Measurements from ENCODE around the gene SLC22A23. TPM values are rescaled to one million over a fixed set of nuclear protein-coding genes. Genes with fewer than 3 reads are reported as not detected.
"Not testable (repeated sequence)": the region's sequence is repeated elsewhere in the genome, so short reads cannot be mapped to it uniquely, and the experiment has no call there.

Gene SLC22A23
- total and polyA plus RNA-seq, 12 donors: 2.3 to 18.5 (median 5.3) TPM

DNA sequence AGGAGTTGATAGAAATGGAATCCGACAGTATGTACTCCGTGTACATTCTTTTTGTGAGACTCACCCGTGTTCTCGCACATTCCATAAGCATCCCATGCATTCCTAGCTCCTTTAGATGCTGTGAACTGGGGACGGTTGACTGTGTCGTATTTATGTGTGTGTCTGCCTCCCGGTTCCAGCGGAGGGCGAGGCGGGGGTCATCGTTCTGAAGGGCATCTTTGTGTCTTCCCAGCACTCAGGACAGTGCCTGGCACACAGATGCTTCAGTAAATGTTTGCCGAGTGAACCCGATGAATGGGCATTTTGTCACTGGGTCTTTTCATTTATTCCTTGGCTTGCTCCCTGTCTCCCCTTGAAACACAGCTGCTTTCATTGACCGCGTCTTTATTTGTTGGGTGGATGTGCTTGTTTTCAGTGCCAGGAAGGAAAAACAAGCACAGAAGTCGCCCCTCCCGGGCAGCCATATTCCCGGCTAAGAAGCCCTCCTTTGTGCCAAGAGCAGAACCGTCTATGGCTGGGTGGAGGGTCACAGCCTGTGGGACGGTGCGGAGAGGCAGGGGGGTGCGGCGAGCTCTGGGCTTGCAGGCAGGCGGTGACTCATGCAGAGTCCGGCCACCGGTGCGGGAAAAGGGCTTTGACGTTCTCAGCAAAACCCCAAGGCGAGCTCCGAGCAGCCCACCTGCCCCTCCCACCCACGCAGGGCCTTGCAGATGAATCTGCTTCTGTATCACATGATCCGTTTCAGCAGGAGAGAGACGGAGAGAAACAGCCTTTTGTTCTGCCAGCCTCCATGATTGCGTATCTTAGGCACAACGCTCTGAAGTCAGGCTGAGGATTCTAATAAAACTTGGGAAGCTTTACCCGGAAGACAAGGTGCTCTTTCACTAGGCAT, 209.3 kb downstream of the SLC22A23 start:
- Histone ChIP-seq H3K36me3 (replicated peaks in 1 of 2) (no peaks in the 10 kb centered on the region), H3K4me3 (peak overlapping the region in 1 of 4 donors; percentile 52), H3K9me3 (replicated peaks in 1 of 3) (no peaks in the 10 kb centered on the region), H3K27me3 (no peaks in the 10 kb centered on the region), H3K4me1 (replicated peaks in 1 of 2) (peaks cover 0 to 19% of the 10 kb centered on the region in 2 donors), H3K27ac (peak overlapping the region in 2 of 5 donors; percentile 12 to 21)
- TF ChIP-seq, protein P1, sequence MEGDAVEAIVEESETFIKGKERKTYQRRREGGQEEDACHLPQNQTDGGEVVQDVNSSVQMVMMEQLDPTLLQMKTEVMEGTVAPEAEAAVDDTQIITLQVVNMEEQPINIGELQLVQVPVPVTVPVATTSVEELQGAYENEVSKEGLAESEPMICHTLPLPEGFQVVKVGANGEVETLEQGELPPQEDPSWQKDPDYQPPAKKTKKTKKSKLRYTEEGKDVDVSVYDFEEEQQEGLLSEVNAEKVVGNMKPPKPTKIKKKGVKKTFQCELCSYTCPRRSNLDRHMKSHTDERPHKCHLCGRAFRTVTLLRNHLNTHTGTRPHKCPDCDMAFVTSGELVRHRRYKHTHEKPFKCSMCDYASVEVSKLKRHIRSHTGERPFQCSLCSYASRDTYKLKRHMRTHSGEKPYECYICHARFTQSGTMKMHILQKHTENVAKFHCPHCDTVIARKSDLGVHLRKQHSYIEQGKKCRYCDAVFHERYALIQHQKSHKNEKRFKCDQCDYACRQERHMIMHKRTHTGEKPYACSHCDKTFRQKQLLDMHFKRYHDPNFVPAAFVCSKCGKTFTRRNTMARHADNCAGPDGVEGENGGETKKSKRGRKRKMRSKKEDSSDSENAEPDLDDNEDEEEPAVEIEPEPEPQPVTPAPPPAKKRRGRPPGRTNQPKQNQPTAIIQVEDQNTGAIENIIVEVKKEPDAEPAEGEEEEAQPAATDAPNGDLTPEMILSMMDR (IDR thresholded peaks at IDR 0.05): no peak
- TF ChIP-seq POLR2A (IDR thresholded peaks at IDR 0.05): no peak
- DNase-seq: peak; percentile 68 to 84 (median 75)
- intact Hi-C loops (cut with DNase I): loop anchor here in 1 of 2 donors (10.0 kb wide), 1 partner anchor 83 kb away; no protein-coding TSS in a partner anchor
- 37 to 60% (median 42%) methylated on average over 23 to 36 of the region's 36 CpGs for WGBS, 4 donors

DNA sequence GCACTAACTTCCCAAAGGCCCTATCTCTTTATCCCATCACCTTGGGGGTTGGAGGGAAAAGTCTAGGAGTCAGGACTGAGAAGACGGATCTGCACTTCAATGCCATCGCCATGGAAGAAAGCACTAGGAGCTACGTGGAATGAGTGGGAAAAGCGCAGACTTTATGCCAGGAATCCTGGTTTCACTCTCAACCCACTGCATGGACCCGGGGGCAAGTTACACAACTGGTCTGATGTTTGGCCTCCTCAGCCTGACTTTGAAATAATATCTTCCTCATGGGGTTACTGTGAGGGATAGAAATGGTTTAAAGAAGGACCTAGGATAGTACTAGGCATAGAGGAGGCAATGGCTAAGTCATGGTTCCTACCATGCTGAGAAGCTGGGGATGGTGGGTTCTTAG, 211.6 kb downstream of the SLC22A23 start:
- no peak overlapping the region for H3K27ac ChIP-seq
- H3K4me1 ChIP-seq (replicated peaks in 1 of 2): peaks cover 0 to 10% of the 10 kb centered on the region in 2 donors
- H3K36me3 ChIP-seq (replicated peaks in 1 of 2): no peaks in the 10 kb centered on the region
- no peak for DNase-seq
- intact Hi-C loops (cut with DNase I): loop anchor here in 1 of 2 donors (10.0 kb wide), 1 partner anchor 80 kb away; no protein-coding TSS in a partner anchor
- WGBS, 4 donors: 91 to 95% (median 93%) methylated on average over 5 of the region's 5 CpGs
- H3K4me3 ChIP-seq: no peak overlapping the region
- H3K27me3 ChIP-seq: no peaks in the 10 kb centered on the region
- TF ChIP-seq, protein P1 (IDR thresholded peaks at IDR 0.05): no peak
- TF ChIP-seq POLR2A (IDR thresholded peaks at IDR 0.05): no peak
- no peaks in the 10 kb centered on the region for H3K9me3 ChIP-seq (replicated peaks in 1 of 3)

DNA sequence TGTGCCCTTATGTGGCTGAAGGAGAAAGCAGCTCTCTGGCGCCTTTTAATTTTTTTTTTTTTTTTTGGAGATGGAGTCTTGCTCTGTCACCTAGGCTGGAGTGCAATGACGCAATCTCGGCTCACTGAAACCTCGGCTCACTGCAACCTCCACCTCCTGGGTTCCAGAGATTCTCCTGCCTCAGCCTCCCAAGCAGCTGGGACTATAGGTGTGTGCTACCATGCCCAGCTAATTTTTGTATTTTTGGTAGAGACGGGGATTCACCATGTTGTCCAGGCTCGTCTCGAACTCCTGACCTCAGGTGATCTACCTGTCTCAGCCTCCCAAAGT, 212.1 kb downstream of the SLC22A23 start:
- not testable (repeated sequence) for H3K4me3 ChIP-seq; H3K36me3 ChIP-seq (replicated peaks in 1 of 2); H3K27me3 ChIP-seq; H3K4me1 ChIP-seq (replicated peaks in 1 of 2); H3K9me3 ChIP-seq (replicated peaks in 1 of 3); H3K27ac ChIP-seq
- peak in 1 of 7 donors; percentile 1 for DNase-seq
- intact Hi-C loops (cut with DNase I): loop anchor here in 1 of 2 donors (10.0 kb wide), 1 partner anchor 80 kb away; no protein-coding TSS in a partner anchor
- 92 to 96% (median 94%) methylated on average over 7 of the region's 7 CpGs for WGBS, 4 donors

DNA sequence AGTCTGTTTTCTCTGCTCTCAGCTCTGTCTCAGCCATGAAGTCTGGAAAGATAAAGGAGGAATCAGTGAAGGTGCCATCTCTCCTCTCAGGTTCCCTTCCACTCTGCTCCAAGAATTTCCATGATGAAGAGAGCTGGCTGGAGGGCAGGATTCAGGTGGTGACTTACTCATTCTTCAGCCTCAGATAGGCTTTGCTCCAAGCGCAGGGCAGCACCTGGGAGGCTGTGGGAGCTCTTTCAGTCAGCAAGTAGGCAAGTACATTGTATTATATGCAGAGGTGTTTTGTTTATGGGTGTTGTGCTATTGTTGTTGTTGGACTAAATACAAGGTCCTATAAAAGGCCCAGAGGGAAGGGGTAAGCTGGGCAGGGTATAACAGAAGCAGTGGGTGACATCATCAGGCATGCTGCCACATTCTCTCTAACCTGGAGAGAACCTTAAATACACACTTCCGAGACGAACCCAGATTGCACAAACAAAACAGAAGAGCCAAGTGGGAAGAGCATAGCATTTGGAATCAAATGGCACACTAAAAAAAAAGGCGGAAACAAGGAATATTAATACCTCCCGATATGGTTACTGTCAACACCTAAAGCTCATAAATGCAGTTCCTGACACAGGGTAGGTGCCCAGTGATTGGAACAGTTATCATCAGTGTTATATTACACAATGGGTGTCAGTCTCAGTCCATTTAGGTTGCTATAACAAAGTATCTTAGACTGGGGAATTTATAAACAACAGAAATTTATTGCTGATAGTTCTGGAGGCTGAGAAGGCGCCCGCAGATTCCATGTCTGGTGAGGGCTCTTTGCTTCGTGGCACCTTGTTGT, 212.6 kb downstream of the SLC22A23 start:
- no peaks in the 10 kb centered on the region for H3K9me3 ChIP-seq (replicated peaks in 1 of 3)
- H3K4me1 ChIP-seq (replicated peaks in 1 of 2): peaks cover 0 to 10% of the 10 kb centered on the region in 2 donors
- no peaks in the 10 kb centered on the region for H3K36me3 ChIP-seq (replicated peaks in 1 of 2)
- no peaks in the 10 kb centered on the region for H3K27me3 ChIP-seq
- H3K4me3 ChIP-seq: no peak overlapping the region
- TF ChIP-seq, protein P1 (IDR thresholded peaks at IDR 0.05): no peak
- TF ChIP-seq POLR2A (IDR thresholded peaks at IDR 0.05): no peak
- DNase-seq: peak in 1 of 7 donors; percentile 3
- WGBS, 4 donors: 84 to 92% (median 89%) methylated on average over 8 of the region's 8 CpGs
- H3K27ac ChIP-seq: no peak overlapping the region
- intact Hi-C loops (cut with DNase I): loop anchor here in 1 of 2 donors (10.0 kb wide), 1 partner anchor 79 kb away; no protein-coding TSS in a partner anchor

Measured in adrenal gland (tissue), 12 donors.